KMS-11 (cell line): ENCODE measurements around the gene NRTN.
A peak's percentile ranks its signal among the peaks of the same experiment; 100 is the strongest.

Source experiments
- H2AFZ ChIP-seq: fragments of 200-600 bp; sonication (generic); 2 replicates; pipeline ENCODE4 v1.6.1; 2016; ENCODE audit warnings: antibody characterized with exemption, mixed run types, low read depth
- H3K27ac ChIP-seq: fragments of 200-600 bp; sonication (generic); 2 replicates; pipeline ENCODE4 v1.6.1; 2016; ENCODE audit warnings: mild to moderate bottlenecking, mixed run types
- H3K27me3 ChIP-seq: fragments of 200-600 bp; sonication (generic); 2 replicates; pipeline ENCODE4 v1.6.1; 2017; ENCODE audit warnings: mild to moderate bottlenecking, low read depth, mixed run types, moderate library complexity; ENCODE audit not compliant: insufficient read depth
- H3K36me3 ChIP-seq: fragments of 200-600 bp; sonication (generic); 2 replicates; pipeline ENCODE4 v1.6.1; 2017; ENCODE audit warnings: mild to moderate bottlenecking, mixed run types; ENCODE audit not compliant: insufficient read depth
- H3K4me1 ChIP-seq: fragments of 200-600 bp; sonication (generic); 2 replicates; pipeline ENCODE4 v1.6.1; 2016; ENCODE audit warnings: mild to moderate bottlenecking, low read depth, mixed run types; ENCODE audit not compliant: poor library complexity, severe bottlenecking
- H3K4me2 ChIP-seq: fragments of 200-600 bp; sonication (generic); 2 replicates; pipeline ENCODE4 v1.7.0; 2016; ENCODE audit warnings: mild to moderate bottlenecking, mixed run types
- H3K4me3 ChIP-seq: fragments of 200-600 bp; sonication (generic); IDR thresholded peaks from 2 replicates; pipeline ENCODE4 v1.6.1; 2017; ENCODE audit warnings: low read depth, low read length, mixed read lengths; ENCODE audit not compliant: insufficient read depth
- H3K79me2 ChIP-seq: fragments of 200-600 bp; sonication (generic); 2 replicates; pipeline ENCODE4 v1.6.1; 2016; ENCODE audit warnings: low read depth, mixed run types; ENCODE audit not compliant: insufficient read depth
- H3K9ac ChIP-seq: fragments of 200-600 bp; sonication (generic); 2 replicates; pipeline ENCODE4 v1.6.1; 2016; ENCODE audit warnings: mild to moderate bottlenecking, mixed run types
- H4K20me1 ChIP-seq: fragments of 200-600 bp; sonication (generic); 2 replicates; pipeline ENCODE4 v1.6.1; 2016; ENCODE audit warnings: mild to moderate bottlenecking, mixed run types; ENCODE audit not compliant: insufficient read depth
- CTCF ChIP-seq: fragments of 200-600 bp; sonication (generic); conservative IDR thresholded peaks from 2 replicates; pipeline ENCODE4 v1.6.1; 2017; ENCODE audit warnings: low read depth, mild to moderate bottlenecking, antibody characterized with exemption, low read length, moderate library complexity, mixed read lengths

NRTN gene

GRCh38 chr19:5803752-5804515 is 933 bp upstream of the NRTN start:
- peaks cover 3% of the 10 kb centered on the region; the same call in 1 of the 2 replicates for H3K27me3 ChIP-seq
- H4K20me1 ChIP-seq = no peaks in the 10 kb centered on the region
- H2AFZ ChIP-seq = peak overlapping the region; percentile 98
- no peak overlapping the region for H3K4me3 ChIP-seq
- H3K9ac ChIP-seq = peak overlapping the region; percentile 27; the same call in 1 of the 2 replicates
- H3K79me2 ChIP-seq = no peaks in the 10 kb centered on the region
- H3K4me2 ChIP-seq = peak overlapping the region; percentile 89
- peak; percentile 81 for TF ChIP-seq CTCF
- peaks cover 9% of the 10 kb centered on the region for H3K4me1 ChIP-seq
- no peak overlapping the region for H3K27ac ChIP-seq
- H3K36me3 ChIP-seq = no peaks in the 10 kb centered on the region

- peak; percentile 72 for TF ChIP-seq CTCF
- Histone ChIP-seq H3K4me1 (peaks cover 9% of the 10 kb centered on the region), H3K4me3 (no peak overlapping the region), H3K27ac (no peak overlapping the region), H3K36me3 (no peaks in the 10 kb centered on the region), H3K27me3 (peaks cover 3% of the 10 kb centered on the region; the same call in 1 of the 2 replicates), H2AFZ (peak overlapping the region; percentile 38; the same call in 1 of the 2 replicates), H3K9ac (no peak overlapping the region), H3K79me2 (no peaks in the 10 kb centered on the region), H3K4me2 (peak overlapping the region; percentile 39), H4K20me1 (no peaks in the 10 kb centered on the region)
Measured at GRCh38 chr19:5805462-5806132, 730 bp downstream of the NRTN start.

- Histone ChIP-seq H3K4me1 (peaks cover 9% of the 10 kb centered on the region), H2AFZ (no peak overlapping the region), H3K36me3 (no peaks in the 10 kb centered on the region), H3K27me3 (peaks cover 3% of the 10 kb centered on the region; the same call in 1 of the 2 replicates), H3K27ac (no peak overlapping the region), H3K4me3 (no peak overlapping the region), H4K20me1 (no peaks in the 10 kb centered on the region), H3K4me2 (no peak overlapping the region; the same call in 1 of the 2 replicates), H3K9ac (no peak overlapping the region), H3K79me2 (no peaks in the 10 kb centered on the region)
- peak; percentile 21 for TF ChIP-seq CTCF
Measured at GRCh38 chr19:5806133-5806489, 1.2 kb downstream of the NRTN start.

- Histone ChIP-seq H3K4me2 (no peak overlapping the region), H3K36me3 (no peaks in the 10 kb centered on the region), H3K4me3 (no peak overlapping the region), H4K20me1 (no peaks in the 10 kb centered on the region), H3K27ac (no peak overlapping the region), H3K9ac (no peak overlapping the region), H3K27me3 (peaks cover 3% of the 10 kb centered on the region; the same call in 1 of the 2 replicates), H2AFZ (no peak overlapping the region), H3K79me2 (no peaks in the 10 kb centered on the region), H3K4me1 (peaks cover 9% of the 10 kb centered on the region)
- TF ChIP-seq CTCF = no peak
Measured at GRCh38 chr19:5806905-5807304, 2.0 kb downstream of the NRTN start.
